Heart right ventricle (tissue), 16 donors: ENCODE data around the gene TMEM266. TPM values are rescaled to one million over a fixed set of nuclear protein-coding genes. Genes with fewer than 3 reads are reported as not detected.

Source experiments
- ATAC-seq, 8 donors: fragments of 200-7000 bp; cut with Tn5 transposase; one replicate each; pipeline ENCODE4 v1.9.1; 2020; ENCODE audit warnings: mild to moderate bottlenecking in 8 of 8, moderate library complexity in 8 of 8, moderate number of reproducible peaks in 1 of 8
- DNase-seq, 2 donors: peaks; one replicate each; pipeline ENCODE4 v3.0.0-alpha.2; 2020
- H3K27ac ChIP-seq, 10 donors: fragments of 200-600 bp; sonication (generic) in 2 of 10; one replicate each; pipeline versions ENCODE4 v1.5.0 to v1.8.0; 2020 to 2022; ENCODE audit warnings: mild to moderate bottlenecking in 3 of 10
- H3K27me3 ChIP-seq, 7 donors: fragments of 200-600 bp; one replicate each; pipeline ENCODE4 v1.8.0; 2021 to 2022; ENCODE audit warnings: mild to moderate bottlenecking in 2 of 7
- H3K36me3 ChIP-seq, 9 donors: fragments of 200-600 bp; sonication (generic) in 1 of 9; one replicate each; pipeline versions ENCODE4 v1.5.0 to v1.8.0; 2020 to 2022; ENCODE audit warnings: mild to moderate bottlenecking in 2 of 9
- H3K4me1 ChIP-seq, 9 donors: fragments of 200-600 bp; sonication (generic) in 1 of 9; one replicate each; pipeline versions ENCODE4 v1.5.0 to v1.8.0; 2020 to 2022; ENCODE audit warnings: mild to moderate bottlenecking in 4 of 9
- H3K4me3 ChIP-seq, 10 donors: fragments of 200-600 bp; sonication (generic) in 2 of 10; one replicate each; pipeline versions ENCODE4 v1.5.0 to v1.8.0; 2020 to 2022; ENCODE audit warnings: mild to moderate bottlenecking in 7 of 10, moderate library complexity in 2 of 10
- H3K9me3 ChIP-seq, 11 donors: fragments of 200-600 bp in 10 of 11; sonication (generic) in 2 of 11; one replicate each; pipeline versions ENCODE4 v1.5.0 to v1.8.0; 2013 to 2022; ENCODE audit warnings: mild to moderate bottlenecking in 2 of 11, control low read depth in 1 of 11, moderate library complexity in 1 of 11
- CTCF ChIP-seq, 9 donors: fragments of 200-600 bp; sonication (generic) in 2 of 9; IDR thresholded peaks; one replicate each; pipeline versions ENCODE4 v1.5.0 to v1.8.0; 2021 to 2022; ENCODE audit warnings: antibody characterized with exemption in 9 of 9, mild to moderate bottlenecking in 5 of 9, moderate library complexity in 1 of 9
- WGBS, 2 donors: extraction: QIAGEN DNeasy Blood & Tissue Kit; methylation state at CpG; one replicate each; pipeline ENCODE4 v1.1.7; 2013; ENCODE audit warnings: inconsistent platforms in 1 of 2; 5-methylcytosine and 5-hydroxymethylcytosine counted together
- intact Hi-C, 10 donors: fragments of 100-400 bp; cut with DNase I; formaldehyde crosslinking; loops; one replicate each; pipeline versions ENCODE4 v1.11.1 to v1.14.2; 2022
- polyA plus RNA-seq, 2 donors: library from polyadenylated mRNA; stranded (reverse); fragments of 200-250 nt; gene quantifications; one replicate each; pipeline ENCODE4 v1.2.3, GENCODE V29; 2013
- total RNA-seq, 10 donors: library from RNA; stranded (reverse); fragmentation: NEBNext Ultra II Directional in 3 of 10; extraction: Animal tissue kit (Norgen Biotek cat#: 25700) in 3 of 10; gene quantifications; one replicate each; pipeline versions ENCODE4 v1.2.1 to v1.2.4, GENCODE V29; 2021 to 2023
- donor health status: Arrhythmogenic right ventricular cardiomyopathy.
- donor health status: ischemic (EF 13 %, LVEDD 7.1; RV severe dilation, severe dysfunction).
- donor health status: healthy with polysubstance abuse.
- donor health status: DM: no; HTN: yes; CAD: no.
- donor health status: DM: no; HTN: no; CAD: no.
- donor health status: ischemic (EF 25% LVEDD 6.9; RV normal size, moderate dysfunction).
- donor health status: ischemic (EF 25% LVEDD 5.7; RV mildly dilated, moderate dysfunction).
- donor health status: healthy.
- donor health status: DM: yes; HTN: yes; CAD: no.
- donor health status: Ischemic cardiomyopathy.
- donor health status: ischemic (EF 35%, LVEDD 5.7; RV mildly dilated, moderate dysfunction).
- donor health status: nonischemic (EF 11% LVEDD 7.7; RV severe dilation, severe dysfunction).
- donor health status: DM: yes; HTN: yes; CAD: no.
- donor health status: PGD.
- donor health status: ischemic (EF 29% LVEDD 5.4; RV normal size, mild dysfunction).
- donor health status: nonischemic (EF 23%, LVEDD 6.1; RV moderate dilation, normal function).

The TMEM266 gene
- total and polyA plus RNA-seq, 12 donors = 0.01 to 0.30 (median 0.15) TPM; not detected in 3

- TF ChIP-seq CTCF (IDR thresholded peaks at IDR 0.05) = no peak
- peaks cover 0 to 48% (median 18%) of the 10 kb centered on the region in 7 donors for H3K27me3 ChIP-seq
- H3K4me1 ChIP-seq = no peaks in the 10 kb centered on the region
- ATAC-seq (no peak), DNase-seq (no peak)
- 74 to 79% methylated on average over 8 of the region's 8 CpGs for WGBS, 2 donors
- intact Hi-C loops = no loop called here
- H3K36me3 ChIP-seq = no peaks in the 10 kb centered on the region
- no peak overlapping the region for H3K4me3 ChIP-seq
- H3K9me3 ChIP-seq = peaks cover 0 to 4% (median 0%) of the 10 kb centered on the region in 11 donors
- no peak overlapping the region for H3K27ac ChIP-seq
Measured at GRCh38 chr15:76099388-76099787, 39.6 kb downstream of the TMEM266 start.

- intact Hi-C loops = no loop called here
- H3K27me3 ChIP-seq = peaks cover 0 to 48% (median 18%) of the 10 kb centered on the region in 7 donors
- WGBS, 2 donors = 77 to 84% methylated on average over 2 of the region's 2 CpGs
Measured at GRCh38 chr15:76100361-76100760, 40.6 kb downstream of the TMEM266 start.

GRCh38 chr15:76101655-76102054 is 41.9 kb downstream of the TMEM266 start:
- Histone ChIP-seq H3K27me3 (peaks cover 0 to 51% (median 18%) of the 10 kb centered on the region in 7 donors), H3K4me3 (no peak overlapping the region), H3K4me1 (no peaks in the 10 kb centered on the region), H3K27ac (no peak overlapping the region), H3K9me3 (peaks cover 0 to 4% (median 0%) of the 10 kb centered on the region in 11 donors), H3K36me3 (no peaks in the 10 kb centered on the region)
- 72 to 78% methylated on average over 5 of the region's 5 CpGs for WGBS, 2 donors
- intact Hi-C loops = no loop called here
- DNase-seq (no peak), ATAC-seq (no peak)
- TF ChIP-seq CTCF (IDR thresholded peaks at IDR 0.05) = no peak

More at GRCh38 chr15:76100361-76100760, 40.6 kb downstream of the TMEM266 start:
- DNase-seq (no peak), ATAC-seq (no peak)
- Histone ChIP-seq H3K9me3 (peaks cover 0 to 4% (median 0%) of the 10 kb centered on the region in 11 donors), H3K4me1 (no peaks in the 10 kb centered on the region), H3K27ac (no peak overlapping the region), H3K4me3 (no peak overlapping the region), H3K36me3 (no peaks in the 10 kb centered on the region)
- TF ChIP-seq CTCF (IDR thresholded peaks at IDR 0.05) = no peak

GRCh38 chr15:76105391-76105790 is 45.6 kb downstream of the TMEM266 start:
- Histone ChIP-seq H3K36me3 (no peaks in the 10 kb centered on the region), H3K4me3 (no peak overlapping the region), H3K27me3 (peaks cover 0 to 34% (median 6%) of the 10 kb centered on the region in 7 donors), H3K9me3 (no peaks in the 10 kb centered on the region), H3K27ac (no peak overlapping the region), H3K4me1 (peaks cover 0 to 5% (median 0%) of the 10 kb centered on the region in 9 donors)
- TF ChIP-seq CTCF (IDR thresholded peaks at IDR 0.05) = no peak
- intact Hi-C loops = no loop called here
- WGBS, 2 donors = 88 to 92% methylated on average over 3 of the region's 3 CpGs
- ATAC-seq (no peak), DNase-seq (no peak)
